ENCODE measurements around the gene GCK. TPM values are rescaled to one million over a fixed set of nuclear protein-coding genes. Genes with fewer than 3 reads are reported as not detected.

GCK gene
- total and polyA plus RNA-seq, 4 donors: 0.09 to 12.7 (median 0.44) TPM

DNA sequence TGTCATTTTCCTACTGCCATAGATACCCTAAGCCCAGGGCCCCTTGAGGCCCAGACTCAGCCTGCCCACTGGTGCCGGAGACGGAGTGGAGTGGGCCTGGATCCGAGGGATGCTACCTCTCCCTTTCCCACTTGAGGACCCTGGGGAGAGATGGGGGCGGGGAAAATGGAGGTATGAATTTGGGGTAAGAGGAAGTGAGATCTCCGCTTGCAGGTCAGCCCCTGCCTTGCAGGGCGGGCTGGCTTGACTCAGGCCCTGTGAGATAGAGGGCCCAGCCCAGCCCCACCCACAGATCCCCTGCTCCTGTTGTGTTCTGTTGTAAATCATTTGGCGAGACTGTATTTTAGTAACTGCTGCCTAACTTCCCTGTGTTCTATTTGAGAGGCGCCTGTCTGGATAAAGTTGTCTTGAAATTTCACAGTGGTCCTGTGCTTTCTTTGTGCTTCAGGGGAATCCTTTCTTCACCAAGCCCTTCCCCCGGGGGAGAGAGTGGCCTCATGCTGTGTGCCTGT lies 24.7 kb upstream of the GCK start:
- H3K9ac ChIP-seq (ENCODE audit: low read depth in 1 of 2, low read length in 2 of 2): no peak overlapping the region
- no peaks in the 10 kb centered on the region for H3K4me1 ChIP-seq (ENCODE audit: control insufficient read depth in 4 of 4, insufficient read depth in 4 of 4, low read length in 3 of 4)
- peaks cover 11 to 42% (median 27%) of the 10 kb centered on the region in 4 donors for H3K36me3 ChIP-seq (ENCODE audit: control insufficient read depth in 4 of 4, insufficient read depth in 3 of 4, low read depth in 1 of 4, low read length in 3 of 4)
- TF ChIP-seq NR2F2 (IDR thresholded peaks at IDR 0.05) (no peak), YY1 (IDR thresholded peaks at IDR 0.05) (no peak), EGR1 (IDR thresholded peaks at IDR 0.05; ENCODE audit: low read depth in 2 of 2) (no peak), RAD21 (IDR thresholded peaks at IDR 0.05) (no peak), GABPA (IDR thresholded peaks at IDR 0.05 in 1 of 2, conservative IDR thresholded peaks at IDR 0.05 in 1 of 2) (no peak), HNF4G (IDR thresholded peaks at IDR 0.05) (no peak), RXRA (IDR thresholded peaks at IDR 0.05) (no peak), FOXA2 (IDR thresholded peaks at IDR 0.05) (no peak), FOXA1 (IDR thresholded peaks at IDR 0.05) (no peak), SP1 (IDR thresholded peaks at IDR 0.05) (no peak), JUND (IDR thresholded peaks at IDR 0.05) (no peak), TAF1 (conservative IDR thresholded peaks at IDR 0.05) (no peak), HNF4A (conservative IDR thresholded peaks at IDR 0.05) (no peak)
- TF ChIP-seq, protein P1, sequence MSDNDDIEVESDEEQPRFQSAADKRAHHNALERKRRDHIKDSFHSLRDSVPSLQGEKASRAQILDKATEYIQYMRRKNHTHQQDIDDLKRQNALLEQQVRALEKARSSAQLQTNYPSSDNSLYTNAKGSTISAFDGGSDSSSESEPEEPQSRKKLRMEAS (IDR thresholded peaks at IDR 0.05): no peak
- TF ChIP-seq, protein P2, sequence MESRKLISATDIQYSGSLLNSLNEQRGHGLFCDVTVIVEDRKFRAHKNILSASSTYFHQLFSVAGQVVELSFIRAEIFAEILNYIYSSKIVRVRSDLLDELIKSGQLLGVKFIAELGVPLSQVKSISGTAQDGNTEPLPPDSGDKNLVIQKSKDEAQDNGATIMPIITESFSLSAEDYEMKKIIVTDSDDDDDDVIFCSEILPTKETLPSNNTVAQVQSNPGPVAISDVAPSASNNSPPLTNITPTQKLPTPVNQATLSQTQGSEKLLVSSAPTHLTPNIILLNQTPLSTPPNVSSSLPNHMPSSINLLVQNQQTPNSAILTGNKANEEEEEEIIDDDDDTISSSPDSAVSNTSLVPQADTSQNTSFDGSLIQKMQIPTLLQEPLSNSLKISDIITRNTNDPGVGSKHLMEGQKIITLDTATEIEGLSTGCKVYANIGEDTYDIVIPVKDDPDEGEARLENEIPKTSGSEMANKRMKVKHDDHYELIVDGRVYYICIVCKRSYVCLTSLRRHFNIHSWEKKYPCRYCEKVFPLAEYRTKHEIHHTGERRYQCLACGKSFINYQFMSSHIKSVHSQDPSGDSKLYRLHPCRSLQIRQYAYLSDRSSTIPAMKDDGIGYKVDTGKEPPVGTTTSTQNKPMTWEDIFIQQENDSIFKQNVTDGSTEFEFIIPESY (IDR thresholded peaks at IDR 0.05): no peak
- TF ChIP-seq, protein P3, sequence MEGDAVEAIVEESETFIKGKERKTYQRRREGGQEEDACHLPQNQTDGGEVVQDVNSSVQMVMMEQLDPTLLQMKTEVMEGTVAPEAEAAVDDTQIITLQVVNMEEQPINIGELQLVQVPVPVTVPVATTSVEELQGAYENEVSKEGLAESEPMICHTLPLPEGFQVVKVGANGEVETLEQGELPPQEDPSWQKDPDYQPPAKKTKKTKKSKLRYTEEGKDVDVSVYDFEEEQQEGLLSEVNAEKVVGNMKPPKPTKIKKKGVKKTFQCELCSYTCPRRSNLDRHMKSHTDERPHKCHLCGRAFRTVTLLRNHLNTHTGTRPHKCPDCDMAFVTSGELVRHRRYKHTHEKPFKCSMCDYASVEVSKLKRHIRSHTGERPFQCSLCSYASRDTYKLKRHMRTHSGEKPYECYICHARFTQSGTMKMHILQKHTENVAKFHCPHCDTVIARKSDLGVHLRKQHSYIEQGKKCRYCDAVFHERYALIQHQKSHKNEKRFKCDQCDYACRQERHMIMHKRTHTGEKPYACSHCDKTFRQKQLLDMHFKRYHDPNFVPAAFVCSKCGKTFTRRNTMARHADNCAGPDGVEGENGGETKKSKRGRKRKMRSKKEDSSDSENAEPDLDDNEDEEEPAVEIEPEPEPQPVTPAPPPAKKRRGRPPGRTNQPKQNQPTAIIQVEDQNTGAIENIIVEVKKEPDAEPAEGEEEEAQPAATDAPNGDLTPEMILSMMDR (IDR thresholded peaks at IDR 0.05; ENCODE audit: low read depth, low read length, missing input control): no peak
- H3K9me3 ChIP-seq (ENCODE audit: control insufficient read depth in 4 of 4, low read length in 3 of 4): no peaks in the 10 kb centered on the region
- no peak overlapping the region for H3K4me3 ChIP-seq (ENCODE audit: low read depth in 1 of 3, low read length in 3 of 3)
- DNase-seq (ENCODE audit: low spot score): no peak
- WGBS: 88% methylated on average over 9 of the region's 9 CpGs
- H3K27me3 ChIP-seq (ENCODE audit: control insufficient read depth in 4 of 4, insufficient read depth in 4 of 4, low read length in 3 of 4): no peaks in the 10 kb centered on the region
- H3K27ac ChIP-seq (ENCODE audit: low read depth in 1 of 2, low read length in 2 of 2): no peak overlapping the region

DNA sequence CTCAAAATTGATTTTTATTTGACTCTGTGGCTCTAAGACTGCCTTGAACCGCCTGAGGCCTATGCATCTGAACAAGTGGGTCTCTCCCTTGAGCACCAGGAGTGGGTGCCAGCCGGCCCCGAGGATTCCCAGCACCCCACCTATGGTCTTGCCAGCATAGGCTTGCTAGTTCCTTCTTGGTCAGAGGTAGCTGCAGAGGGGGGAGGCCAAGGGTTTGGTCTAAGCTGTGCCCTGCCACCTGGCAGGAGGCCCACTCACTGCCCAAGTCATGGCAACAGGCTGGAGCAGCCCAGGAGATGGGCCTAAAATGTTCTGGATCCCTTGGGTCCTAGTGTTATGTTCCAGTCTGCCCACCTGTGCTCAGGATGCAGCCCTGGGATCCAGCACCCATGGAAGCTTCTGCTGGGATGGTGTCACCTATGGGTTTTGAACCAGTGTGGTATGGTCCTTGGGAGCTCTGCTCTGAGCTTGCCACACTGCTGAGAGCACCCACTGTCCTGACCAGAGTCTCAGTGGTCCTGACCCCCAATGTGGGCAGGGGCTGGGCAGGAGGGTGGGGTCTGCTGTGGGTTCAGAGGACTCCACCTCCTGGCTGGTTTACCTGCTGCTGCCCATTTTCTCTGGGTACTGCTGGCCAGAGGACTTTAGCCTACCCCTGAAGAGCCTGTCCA lies 24.1 kb upstream of the GCK start:
- 99% methylated on average over 3 of the region's 3 CpGs for WGBS
- H3K36me3 ChIP-seq (ENCODE audit: control insufficient read depth in 4 of 4, insufficient read depth in 3 of 4, low read depth in 1 of 4, low read length in 3 of 4): peaks cover 13 to 48% (median 32%) of the 10 kb centered on the region in 4 donors
- H3K9ac ChIP-seq (ENCODE audit: low read depth in 1 of 2, low read length in 2 of 2): no peak overlapping the region
- no peak for DNase-seq (ENCODE audit: low spot score)
- no peaks in the 10 kb centered on the region for H3K27me3 ChIP-seq (ENCODE audit: control insufficient read depth in 4 of 4, insufficient read depth in 4 of 4, low read length in 3 of 4)
- H3K27ac ChIP-seq (ENCODE audit: low read depth in 1 of 2, low read length in 2 of 2): no peak overlapping the region
- H3K4me3 ChIP-seq (ENCODE audit: low read depth in 1 of 3, low read length in 3 of 3): no peak overlapping the region
- no peaks in the 10 kb centered on the region for H3K9me3 ChIP-seq (ENCODE audit: control insufficient read depth in 4 of 4, low read length in 3 of 4)
- H3K4me1 ChIP-seq (ENCODE audit: control insufficient read depth in 4 of 4, insufficient read depth in 4 of 4, low read length in 3 of 4): no peaks in the 10 kb centered on the region
- TF ChIP-seq, protein P1 (IDR thresholded peaks at IDR 0.05): no peak
- TF ChIP-seq SP1 (IDR thresholded peaks at IDR 0.05): no peak
- TF ChIP-seq, protein P4, sequence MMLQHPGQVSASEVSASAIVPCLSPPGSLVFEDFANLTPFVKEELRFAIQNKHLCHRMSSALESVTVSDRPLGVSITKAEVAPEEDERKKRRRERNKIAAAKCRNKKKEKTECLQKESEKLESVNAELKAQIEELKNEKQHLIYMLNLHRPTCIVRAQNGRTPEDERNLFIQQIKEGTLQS (IDR thresholded peaks at IDR 0.05): no peak
- no peak for TF ChIP-seq FOXA2 (IDR thresholded peaks at IDR 0.05)
- TF ChIP-seq, protein P5, sequence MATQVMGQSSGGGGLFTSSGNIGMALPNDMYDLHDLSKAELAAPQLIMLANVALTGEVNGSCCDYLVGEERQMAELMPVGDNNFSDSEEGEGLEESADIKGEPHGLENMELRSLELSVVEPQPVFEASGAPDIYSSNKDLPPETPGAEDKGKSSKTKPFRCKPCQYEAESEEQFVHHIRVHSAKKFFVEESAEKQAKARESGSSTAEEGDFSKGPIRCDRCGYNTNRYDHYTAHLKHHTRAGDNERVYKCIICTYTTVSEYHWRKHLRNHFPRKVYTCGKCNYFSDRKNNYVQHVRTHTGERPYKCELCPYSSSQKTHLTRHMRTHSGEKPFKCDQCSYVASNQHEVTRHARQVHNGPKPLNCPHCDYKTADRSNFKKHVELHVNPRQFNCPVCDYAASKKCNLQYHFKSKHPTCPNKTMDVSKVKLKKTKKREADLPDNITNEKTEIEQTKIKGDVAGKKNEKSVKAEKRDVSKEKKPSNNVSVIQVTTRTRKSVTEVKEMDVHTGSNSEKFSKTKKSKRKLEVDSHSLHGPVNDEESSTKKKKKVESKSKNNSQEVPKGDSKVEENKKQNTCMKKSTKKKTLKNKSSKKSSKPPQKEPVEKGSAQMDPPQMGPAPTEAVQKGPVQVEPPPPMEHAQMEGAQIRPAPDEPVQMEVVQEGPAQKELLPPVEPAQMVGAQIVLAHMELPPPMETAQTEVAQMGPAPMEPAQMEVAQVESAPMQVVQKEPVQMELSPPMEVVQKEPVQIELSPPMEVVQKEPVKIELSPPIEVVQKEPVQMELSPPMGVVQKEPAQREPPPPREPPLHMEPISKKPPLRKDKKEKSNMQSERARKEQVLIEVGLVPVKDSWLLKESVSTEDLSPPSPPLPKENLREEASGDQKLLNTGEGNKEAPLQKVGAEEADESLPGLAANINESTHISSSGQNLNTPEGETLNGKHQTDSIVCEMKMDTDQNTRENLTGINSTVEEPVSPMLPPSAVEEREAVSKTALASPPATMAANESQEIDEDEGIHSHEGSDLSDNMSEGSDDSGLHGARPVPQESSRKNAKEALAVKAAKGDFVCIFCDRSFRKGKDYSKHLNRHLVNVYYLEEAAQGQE (IDR thresholded peaks at IDR 0.05): no peak
- TF ChIP-seq FOXA1 (IDR thresholded peaks at IDR 0.05): no peak
- no peak for TF ChIP-seq EGR1 (IDR thresholded peaks at IDR 0.05; ENCODE audit: low read depth in 2 of 2)
- no peak for TF ChIP-seq JUND (IDR thresholded peaks at IDR 0.05)
- TF ChIP-seq, protein P2 (IDR thresholded peaks at IDR 0.05): no peak
- TF ChIP-seq RAD21 (IDR thresholded peaks at IDR 0.05): no peak
- TF ChIP-seq, protein P3 (IDR thresholded peaks at IDR 0.05; ENCODE audit: low read depth, low read length, missing input control): no peak
- no peak for TF ChIP-seq RXRA (IDR thresholded peaks at IDR 0.05)
- no peak for TF ChIP-seq HNF4G (IDR thresholded peaks at IDR 0.05)
